HFF-Myc (cell line): ENCODE measurements around the gene MRPL23.

ENCODE experiments used
- DNase-seq: peaks from one replicate; pipeline ENCODE4 v3.0.0-alpha.2; 2011; ENCODE audit warnings: low read depth; ENCODE audit errors: extremely low read depth
- H3K4me3 ChIP-seq: replicated peaks from 2 replicates; pipeline ENCODE4 v1.5.1; 2011; ENCODE audit warnings: low read depth, mild to moderate bottlenecking, control low read depth, low read length
- CTCF ChIP-seq: IDR thresholded peaks from 2 replicates; pipeline ENCODE4 v1.5.1; 2012; ENCODE audit warnings: mild to moderate bottlenecking, low read depth, low read length, control low read depth; ENCODE audit errors: missing control alignments

MRPL23 gene

GRCh38 chr11:1946812-1947484 lies at the start of gene MRPL23:
Gene MRPL23, plus strand, starts transcription at chr11:1947332. Its CDS starts 31 bp downstream, at chr11:1947363.
- no peak for TF ChIP-seq CTCF
- DNase-seq = no peak
- H3K4me3 ChIP-seq = no peak within 1 kb of the TSS

GRCh38 chr11:1899090-1899489 lies 48.0 kb upstream of the MRPL23 start:
- DNase-seq = no peak
- no peak for TF ChIP-seq CTCF
- no peak overlapping the region for H3K4me3 ChIP-seq

- DNase-seq = no peak
- H3K4me3 ChIP-seq = no peak overlapping the region
- no peak for TF ChIP-seq CTCF
These were observed 47.4 kb upstream of the MRPL23 start for GRCh38 chr11:1899686-1900085.

GRCh38 chr11:1906181-1906580 lies 41.0 kb upstream of the MRPL23 start:
- no peak overlapping the region for H3K4me3 ChIP-seq
- no peak for DNase-seq
- TF ChIP-seq CTCF = no peak

GRCh38 chr11:1906611-1907423 lies 40.3 kb upstream of the MRPL23 start:
- no peak overlapping the region for H3K4me3 ChIP-seq
- DNase-seq = no peak
- TF ChIP-seq CTCF = no peak

GRCh38 chr11:1908618-1909017 lies 38.5 kb upstream of the MRPL23 start:
- no peak overlapping the region for H3K4me3 ChIP-seq
- TF ChIP-seq CTCF = no peak
- no peak for DNase-seq
